Spleen (tissue), 7 donors: ENCODE results near the gene MYH14.

ENCODE experiments used
- POLR2A ChIP-seq, 3 donors: fragments of 450-650 bp; IDR thresholded peaks; one replicate each; pipeline ENCODE4 v1.5.1; 2017; ENCODE audit warnings: antibody characterized with exemption in 3 of 3, mild to moderate bottlenecking in 1 of 3
- POLR2AphosphoS5 ChIP-seq, 3 donors: sonication (generic); formaldehyde crosslinking; IDR thresholded peaks; one replicate each; pipeline ENCODE4 v1.5.1; 2017; ENCODE audit warnings: antibody characterized with exemption in 3 of 3
- TF ChIP-seq, protein P1 (sequence below), 11 experiments: fragments of 200-600 bp in 7 of 11; fragments of 450-650 bp in 4 of 11; sonication (generic) in 4 of 11; IDR thresholded peaks in 8 of 11; conservative IDR thresholded peaks in 3 of 11; 1 replicate in 7 of 11; 2 replicates in 4 of 11; pipeline versions ENCODE4 v1.4.0 to v1.8.0; 2016 to 2021; ENCODE audit warnings: antibody characterized with exemption in 11 of 11, inconsistent platforms in 4 of 11, mild to moderate bottlenecking in 1 of 11
- donor health status: DM: no; HTN: no; CAD: no; lungs with moderate emphysema.
- donor health status: DM: no; HTN: no; CAD: no.
- donor health status: DM: no; HTN: no; CAD: no.

DNA sequence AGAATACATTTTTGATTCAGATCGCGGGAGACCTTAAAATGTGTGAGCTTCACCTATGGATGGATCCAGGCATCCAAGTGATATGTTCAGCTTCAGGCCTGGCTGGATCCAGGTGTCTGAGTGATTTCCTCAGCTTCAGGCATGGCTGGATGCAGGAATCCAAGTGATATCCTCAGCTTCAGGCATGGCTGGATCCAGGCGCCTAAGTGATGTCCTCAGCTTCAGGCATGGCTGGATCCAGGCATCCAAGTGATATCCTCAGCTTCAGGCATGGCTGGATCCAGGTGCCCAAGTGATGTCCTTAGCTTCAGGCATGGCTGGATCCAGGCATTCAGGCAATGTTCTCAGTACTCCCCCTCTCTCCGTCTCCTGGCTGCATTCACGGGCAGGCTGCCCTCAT is 65.1 kb downstream of the MYH14 start:
- no peak for TF ChIP-seq POLR2A (IDR thresholded peaks at IDR 0.05)
- TF ChIP-seq, protein P1, sequence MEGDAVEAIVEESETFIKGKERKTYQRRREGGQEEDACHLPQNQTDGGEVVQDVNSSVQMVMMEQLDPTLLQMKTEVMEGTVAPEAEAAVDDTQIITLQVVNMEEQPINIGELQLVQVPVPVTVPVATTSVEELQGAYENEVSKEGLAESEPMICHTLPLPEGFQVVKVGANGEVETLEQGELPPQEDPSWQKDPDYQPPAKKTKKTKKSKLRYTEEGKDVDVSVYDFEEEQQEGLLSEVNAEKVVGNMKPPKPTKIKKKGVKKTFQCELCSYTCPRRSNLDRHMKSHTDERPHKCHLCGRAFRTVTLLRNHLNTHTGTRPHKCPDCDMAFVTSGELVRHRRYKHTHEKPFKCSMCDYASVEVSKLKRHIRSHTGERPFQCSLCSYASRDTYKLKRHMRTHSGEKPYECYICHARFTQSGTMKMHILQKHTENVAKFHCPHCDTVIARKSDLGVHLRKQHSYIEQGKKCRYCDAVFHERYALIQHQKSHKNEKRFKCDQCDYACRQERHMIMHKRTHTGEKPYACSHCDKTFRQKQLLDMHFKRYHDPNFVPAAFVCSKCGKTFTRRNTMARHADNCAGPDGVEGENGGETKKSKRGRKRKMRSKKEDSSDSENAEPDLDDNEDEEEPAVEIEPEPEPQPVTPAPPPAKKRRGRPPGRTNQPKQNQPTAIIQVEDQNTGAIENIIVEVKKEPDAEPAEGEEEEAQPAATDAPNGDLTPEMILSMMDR (IDR thresholded peaks at IDR 0.05 in 8 of 11, conservative IDR thresholded peaks at IDR 0.05 in 3 of 11) = no peak
- no peak for TF ChIP-seq POLR2AphosphoS5 (IDR thresholded peaks at IDR 0.05)
